Erythroblast (primary cell): ENCODE results near the gene ZEB2.
A peak's percentile ranks its signal among the peaks of the same experiment; 100 is the strongest.

Source experiments
- DNase-seq, 2 experiments: peaks; one replicate each; lab custom pipeline; 2025; lab: John Stamatoyannopoulos, UW
- GATA1 ChIP-seq: IDR thresholded peaks from 2 replicates; pipeline ENCODE4 v1.6.1; 2011; ENCODE audit warnings: low read depth, mild to moderate bottlenecking, control low read depth, low read length, moderate library complexity
- POLR2A ChIP-seq: IDR thresholded peaks from 2 replicates; pipeline ENCODE4 v1.6.1; 2011; ENCODE audit warnings: mild to moderate bottlenecking, low read length

The ZEB2 gene

DNA sequence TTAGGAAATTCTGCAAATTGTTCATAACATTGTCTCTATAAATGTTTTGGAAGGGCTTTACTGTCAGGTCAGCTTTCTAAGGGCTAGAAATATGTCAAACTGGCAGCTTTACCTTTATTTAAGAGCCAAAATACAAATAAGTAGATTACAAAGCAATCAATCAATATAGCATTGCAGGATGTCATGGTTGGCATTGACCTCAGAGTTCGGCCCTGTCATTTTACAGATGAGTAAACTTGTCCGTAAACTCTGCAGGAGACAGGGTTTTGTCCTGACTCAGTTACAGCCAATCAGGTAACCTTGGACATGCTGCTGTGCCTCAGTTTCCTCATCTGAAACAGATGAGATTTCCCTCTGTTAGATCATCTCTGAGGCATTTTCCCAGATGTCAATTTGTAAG is 25.9 kb upstream of the ZEB2 start:
- no peak for DNase-seq
- TF ChIP-seq GATA1 (no peak), POLR2A (no peak)

GRCh38 chr2:144544053-144544452 is 24.1 kb upstream of the ZEB2 start:
- TF ChIP-seq GATA1 (no peak), POLR2A (no peak)
- DNase-seq = no peak

DNA sequence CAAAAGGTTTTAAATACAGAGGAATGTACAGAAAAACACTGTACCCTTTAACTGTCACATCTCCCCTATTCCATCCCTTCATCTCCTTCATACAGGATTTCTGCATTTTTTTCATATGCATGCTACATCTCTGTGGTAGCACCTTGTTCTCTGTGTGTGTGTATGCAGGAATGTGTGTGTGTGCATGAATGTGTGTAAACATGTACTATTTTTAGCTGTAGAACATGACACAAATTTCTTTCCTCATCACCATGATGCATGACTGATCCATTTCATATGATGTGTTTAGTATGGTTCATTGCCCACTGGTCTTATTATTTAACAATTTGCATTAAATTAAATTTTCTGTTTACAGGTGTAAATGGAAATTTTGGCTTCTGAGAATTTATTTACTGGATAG is 21.5 kb upstream of the ZEB2 start:
- TF ChIP-seq GATA1 (no peak), POLR2A (no peak)
- DNase-seq = no peak

- TF ChIP-seq GATA1 = no peak
- no peak for TF ChIP-seq POLR2A
- DNase-seq = no peak
Observed at GRCh38 chr2:144539289-144539782, 19.4 kb upstream of the ZEB2 start.

DNA sequence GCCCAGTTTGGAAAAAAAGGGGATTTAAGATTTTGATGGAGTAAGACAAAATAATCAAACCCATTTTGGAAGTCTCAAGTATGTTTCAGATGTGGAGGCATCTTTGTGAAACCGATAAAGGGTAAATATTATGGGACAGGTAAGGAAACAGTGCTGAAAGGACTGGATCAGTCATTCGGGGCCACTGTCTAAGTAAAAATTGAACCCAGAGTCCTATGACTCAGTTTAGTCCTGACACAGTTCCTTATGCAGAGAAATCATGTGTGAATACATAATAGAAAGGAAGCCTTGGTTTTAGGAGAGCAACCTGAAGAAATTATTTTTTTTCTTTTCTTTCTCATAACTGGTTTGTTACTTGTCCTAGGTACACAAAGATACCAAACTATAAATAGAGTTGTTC is 15.4 kb upstream of the ZEB2 start:
- no peak for TF ChIP-seq GATA1
- no peak for TF ChIP-seq POLR2A
- DNase-seq = no peak

GRCh38 chr2:144533221-144533620 is 13.3 kb upstream of the ZEB2 start:
- TF ChIP-seq POLR2A (no peak), GATA1 (no peak)
- no peak for DNase-seq

- no peak for DNase-seq
- no peak for TF ChIP-seq GATA1
- no peak for TF ChIP-seq POLR2A
Observed at GRCh38 chr2:144530596-144530995, 10.7 kb upstream of the ZEB2 start.

GRCh38 chr2:144529841-144530240 is 9.9 kb upstream of the ZEB2 start:
- TF ChIP-seq GATA1 (no peak), POLR2A (no peak)
- DNase-seq = no peak

- DNase-seq = no peak
- no peak for TF ChIP-seq GATA1
- TF ChIP-seq POLR2A = no peak
Observed at GRCh38 chr2:144528108-144528507, 8.2 kb upstream of the ZEB2 start.

GRCh38 chr2:144526831-144527230 is 6.9 kb upstream of the ZEB2 start:
- no peak for TF ChIP-seq POLR2A
- TF ChIP-seq GATA1 = no peak
- no peak for DNase-seq

DNA sequence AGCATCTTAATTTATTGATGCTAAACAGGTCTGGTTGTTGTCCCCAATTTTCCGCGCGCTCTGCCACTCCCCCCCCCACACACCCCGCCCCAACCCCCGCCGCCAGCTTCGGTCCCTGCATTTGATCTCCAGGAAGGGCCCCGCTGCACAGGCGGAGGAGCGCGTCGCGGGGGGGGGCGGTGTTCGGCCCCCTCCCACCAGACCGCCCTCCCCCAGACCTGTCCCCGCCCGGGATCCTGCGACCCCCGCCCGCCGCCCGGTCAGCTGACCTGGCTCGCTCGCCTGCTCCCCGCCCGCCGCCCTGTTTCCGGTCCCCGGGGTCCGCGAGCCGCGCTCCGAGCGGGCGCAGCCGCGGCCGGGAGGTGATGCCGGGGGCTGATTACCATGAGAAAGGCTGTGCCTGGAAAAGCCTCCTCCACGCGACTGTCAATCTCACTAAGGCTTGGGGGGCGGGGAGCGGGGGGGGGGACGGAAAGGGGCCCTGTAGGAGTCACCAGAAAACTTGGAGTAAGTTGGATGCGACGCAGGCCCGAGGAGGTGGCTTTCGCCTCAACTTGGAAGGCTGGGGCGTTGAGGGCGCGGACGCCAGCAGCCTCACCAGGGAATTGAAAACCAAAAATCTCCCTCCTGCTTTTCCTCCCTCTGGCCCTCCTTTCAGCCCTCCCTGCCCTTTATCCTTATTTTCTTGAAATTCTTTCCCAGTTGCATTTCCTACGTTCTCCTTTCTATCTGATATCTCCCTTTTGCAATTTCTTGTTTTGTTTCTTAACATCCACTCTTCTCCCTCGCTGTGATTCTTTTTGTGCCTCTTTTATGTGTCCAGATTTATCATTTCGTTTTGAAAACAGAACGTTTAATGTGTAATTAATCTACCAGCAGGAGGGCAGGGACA is 4.4 kb upstream of the ZEB2 start:
- peak; percentile 54 to 64 for DNase-seq
- no peak for TF ChIP-seq GATA1
- TF ChIP-seq POLR2A = no peak

GRCh38 chr2:144523596-144524117 is 3.7 kb upstream of the ZEB2 start:
- no peak for TF ChIP-seq POLR2A
- TF ChIP-seq GATA1 = no peak
- DNase-seq = peak in 1 of 2 experiments; percentile 62

DNA sequence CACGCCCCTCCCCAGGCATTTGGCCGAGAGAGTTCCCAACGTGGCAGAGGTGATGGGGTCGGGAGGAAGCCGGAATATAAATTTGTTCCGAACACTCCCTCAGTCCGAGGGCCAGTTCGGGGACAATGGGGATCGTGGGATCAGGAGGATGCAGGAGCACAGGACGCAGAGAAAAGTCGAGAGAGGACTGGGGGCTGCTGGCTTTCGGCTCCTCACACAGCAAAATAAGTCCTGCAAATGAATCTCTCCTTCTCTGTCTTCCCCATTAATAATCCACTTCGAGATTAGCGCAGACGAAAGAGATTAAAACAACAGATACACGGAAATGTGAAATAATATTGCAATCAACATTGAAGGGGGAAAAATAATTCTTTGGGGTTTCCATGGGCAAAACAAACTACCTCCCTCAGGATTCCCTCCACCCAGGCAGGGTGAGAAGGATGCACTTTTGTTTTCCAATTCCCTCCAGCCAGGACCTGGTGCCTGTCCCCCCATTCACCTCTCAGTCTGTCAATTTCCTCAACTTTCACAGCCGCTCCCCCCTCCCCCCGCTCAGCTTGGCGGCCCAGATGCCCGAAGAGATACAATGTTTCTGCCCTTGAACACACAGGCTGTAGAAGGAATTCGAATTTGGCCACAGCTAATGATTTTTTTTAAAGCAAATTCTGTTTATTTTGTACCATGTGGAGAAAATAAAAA is 3.1 kb upstream of the ZEB2 start:
- TF ChIP-seq GATA1 = no peak
- TF ChIP-seq POLR2A = peak; percentile 14
- peak; percentile 66 to 67 for DNase-seq

GRCh38 chr2:144522176-144522896 is 2.4 kb upstream of the ZEB2 start:
- TF ChIP-seq POLR2A = no peak
- TF ChIP-seq GATA1 = no peak
- DNase-seq = no peak
